ENCODE results near the gene TICRR. TPM values are rescaled to one million over a fixed set of nuclear protein-coding genes. Genes with fewer than 3 reads are reported as not detected.
A peak's percentile ranks its signal among the peaks of the same experiment; 100 is the strongest.

The TICRR gene
- total RNA-seq, 1 experiment from 2014 or later, result 37.4 TPM

- TF ChIP-seq, protein P1, sequence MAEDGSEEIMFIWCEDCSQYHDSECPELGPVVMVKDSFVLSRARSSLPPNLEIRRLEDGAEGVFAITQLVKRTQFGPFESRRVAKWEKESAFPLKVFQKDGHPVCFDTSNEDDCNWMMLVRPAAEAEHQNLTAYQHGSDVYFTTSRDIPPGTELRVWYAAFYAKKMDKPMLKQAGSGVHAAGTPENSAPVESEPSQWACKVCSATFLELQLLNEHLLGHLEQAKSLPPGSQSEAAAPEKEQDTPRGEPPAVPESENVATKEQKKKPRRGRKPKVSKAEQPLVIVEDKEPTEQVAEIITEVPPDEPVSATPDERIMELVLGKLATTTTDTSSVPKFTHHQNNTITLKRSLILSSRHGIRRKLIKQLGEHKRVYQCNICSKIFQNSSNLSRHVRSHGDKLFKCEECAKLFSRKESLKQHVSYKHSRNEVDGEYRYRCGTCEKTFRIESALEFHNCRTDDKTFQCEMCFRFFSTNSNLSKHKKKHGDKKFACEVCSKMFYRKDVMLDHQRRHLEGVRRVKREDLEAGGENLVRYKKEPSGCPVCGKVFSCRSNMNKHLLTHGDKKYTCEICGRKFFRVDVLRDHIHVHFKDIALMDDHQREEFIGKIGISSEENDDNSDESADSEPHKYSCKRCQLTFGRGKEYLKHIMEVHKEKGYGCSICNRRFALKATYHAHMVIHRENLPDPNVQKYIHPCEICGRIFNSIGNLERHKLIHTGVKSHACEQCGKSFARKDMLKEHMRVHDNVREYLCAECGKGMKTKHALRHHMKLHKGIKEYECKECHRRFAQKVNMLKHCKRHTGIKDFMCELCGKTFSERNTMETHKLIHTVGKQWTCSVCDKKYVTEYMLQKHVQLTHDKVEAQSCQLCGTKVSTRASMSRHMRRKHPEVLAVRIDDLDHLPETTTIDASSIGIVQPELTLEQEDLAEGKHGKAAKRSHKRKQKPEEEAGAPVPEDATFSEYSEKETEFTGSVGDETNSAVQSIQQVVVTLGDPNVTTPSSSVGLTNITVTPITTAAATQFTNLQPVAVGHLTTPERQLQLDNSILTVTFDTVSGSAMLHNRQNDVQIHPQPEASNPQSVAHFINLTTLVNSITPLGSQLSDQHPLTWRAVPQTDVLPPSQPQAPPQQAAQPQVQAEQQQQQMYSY (CRISPR knock-in tag; IDR thresholded peaks at IDR 0.05), result no peak
- TF ChIP-seq NFATC4 (CRISPR knock-in tag; IDR thresholded peaks at IDR 0.05), result no peak
- TF ChIP-seq NR3C1 (CRISPR knock-in tag; conservative IDR thresholded peaks at IDR 0.05; ENCODE audit: low read depth), result no peak
- TF ChIP-seq JUN (CRISPR knock-in tag; IDR thresholded peaks at IDR 0.05), result no peak
- TF ChIP-seq AFF4 (CRISPR knock-in tag; IDR thresholded peaks at IDR 0.05; ENCODE audit: borderline replicate concordance), result no peak
- TF ChIP-seq CBFB (CRISPR knock-in tag; IDR thresholded peaks at IDR 0.05; ENCODE audit: low read depth), result no peak
- TF ChIP-seq TEAD1 (CRISPR knock-in tag; IDR thresholded peaks at IDR 0.05), result no peak
- TF ChIP-seq GRHL2 (CRISPR knock-in tag; IDR thresholded peaks at IDR 0.05; ENCODE audit: insufficient replicate concordance, severe bottlenecking), result no peak
- no peak for TF ChIP-seq IRF2 (CRISPR knock-in tag; IDR thresholded peaks at IDR 0.05; ENCODE audit: borderline replicate concordance, low read depth)
- no peak for TF ChIP-seq NFE2L1 (CRISPR knock-in tag; IDR thresholded peaks at IDR 0.05)
- TF ChIP-seq ERG (CRISPR knock-in tag; IDR thresholded peaks at IDR 0.05), result no peak
These were observed 41.0 kb downstream of the TICRR start (continued) for GRCh38 chr15:89616228-89616627.

GRCh38 chr15:89621547-89621946 is 46.3 kb downstream of the TICRR start:
- Mint-ChIP-seq H3K27ac (peak overlapping the region; percentile 49; the same call in 1 of the 2 replicates), H3K9me3 (no peaks in the 10 kb centered on the region), H3K4me3 (no peak overlapping the region), H3K36me3 (peaks cover 88% of the 10 kb centered on the region), H3K27me3 (ENCODE audit: low read depth) (no peaks in the 10 kb centered on the region), H3K4me1 (no peaks in the 10 kb centered on the region)
- TF ChIP-seq SMAD4 (CRISPR knock-in tag; IDR thresholded peaks at IDR 0.05) (no peak), NFE2L1 (CRISPR knock-in tag; IDR thresholded peaks at IDR 0.05) (no peak), EMX1 (CRISPR knock-in tag; IDR thresholded peaks at IDR 0.05) (no peak), FOXK1 (CRISPR knock-in tag; IDR thresholded peaks at IDR 0.05) (no peak), E2F4 (CRISPR knock-in tag; IDR thresholded peaks at IDR 0.05; ENCODE audit: borderline replicate concordance, low read depth) (no peak), TEAD4 (CRISPR knock-in tag; IDR thresholded peaks at IDR 0.05) (no peak)
- TF ChIP-seq, protein P1 (CRISPR knock-in tag; IDR thresholded peaks at IDR 0.05), result no peak
- DNase-seq (ENCODE audit: low spot score), result no peak
- POLR2A ChIA-PET, result no interaction called here
- CTCF ChIA-PET, result no interaction called here
- no peak for ATAC-seq

Measured in WTC11 (cell line).